K562 (cell line): Measurements from ENCODE around the gene YPEL1. TPM values are rescaled to one million over a fixed set of nuclear protein-coding genes. Genes with fewer than 3 reads are reported as not detected.
A peak's percentile ranks its signal among the peaks of the same experiment; 100 is the strongest.

Source experiments
- ASH1L ChIP-seq: fragments of 450-650 bp; IDR thresholded peaks from 2 replicates; pipeline ENCODE4 v1.6.1; 2018; ENCODE audit warnings: borderline replicate concordance, mild to moderate bottlenecking, low read depth; ENCODE audit not compliant: partially characterized antibody
- BACH1 ChIP-seq: fragments of 200-800 bp; sonication (Bioruptor generic); IDR thresholded peaks from 2 replicates; pipeline ENCODE4 v1.6.1; 2016; ENCODE audit warnings: missing genetic modification characterization, missing compliant biosample characterization
- CBFA2T3 ChIP-seq: fragments of 450-650 bp; IDR thresholded peaks from 2 replicates; pipeline ENCODE4 v1.6.1; 2017
- CBX1 ChIP-seq: sonication (generic); IDR thresholded peaks from 2 replicates; pipeline ENCODE4 v1.6.1; 2016; ENCODE audit warnings: antibody characterized with exemption, low read depth, mild to moderate bottlenecking
- DDX20 ChIP-seq: fragments of 450-650 bp; IDR thresholded peaks from 2 replicates; pipeline ENCODE4 v1.6.1; 2016; ENCODE audit warnings: missing genetic modification characterization, low read depth, mild to moderate bottlenecking, missing compliant biosample characterization, moderate library complexity
- E4F1 ChIP-seq: fragments of 250-450 bp; sonication (Bioruptor Pico); IDR thresholded peaks from 2 replicates; pipeline ENCODE4 v1.5.0; 2021; ENCODE audit warnings: mild to moderate bottlenecking, borderline replicate concordance
- GTF2A2 ChIP-seq: IDR thresholded peaks from 2 replicates; pipeline ENCODE4 v1.6.1; 2016; ENCODE audit warnings: mild to moderate bottlenecking, missing genetic modification characterization, missing compliant biosample characterization
- HOMEZ ChIP-seq: fragments of 250-450 bp; sonication (Bioruptor Pico); IDR thresholded peaks from 2 replicates; pipeline ENCODE4 v1.4.0; 2020; ENCODE audit warnings: mild to moderate bottlenecking, moderate library complexity
- MCM2 ChIP-seq: fragments of 450-650 bp; IDR thresholded peaks from 2 replicates; pipeline ENCODE4 v1.6.1; 2017; ENCODE audit warnings: low read depth, mild to moderate bottlenecking
- RFX5 ChIP-seq: IDR thresholded peaks from 2 replicates; pipeline ENCODE4 v1.6.1; 2011; ENCODE audit warnings: low read depth, mild to moderate bottlenecking, improper control_type of control experiment, low read length
- RUNX1 ChIP-seq: sonication (generic); IDR thresholded peaks from 2 replicates; pipeline ENCODE4 v1.6.1; 2016; ENCODE audit warnings: antibody characterized with exemption, low read depth
- TRIM25 ChIP-seq: fragments of 450-650 bp; IDR thresholded peaks from 2 replicates; pipeline ENCODE4 v1.7.0; 2016; ENCODE audit warnings: borderline replicate concordance
- YY1 ChIP-seq, 3 experiments: IDR thresholded peaks; 2 replicates each; pipeline ENCODE4 v1.6.1; 2011; ENCODE audit warnings: low read length in 2 of 3, mild to moderate bottlenecking in 2 of 3, moderate library complexity in 2 of 3, borderline replicate concordance in 1 of 3, control low read depth in 1 of 3, low read depth in 1 of 3; ENCODE audit not compliant: insufficient read depth in 3 of 3, insufficient replicate concordance in 2 of 3, control insufficient read depth in 1 of 3, insufficient read length in 1 of 3; ENCODE audit errors: extremely low read depth in 1 of 3
- ZBTB7A ChIP-seq: IDR thresholded peaks from 2 replicates; pipeline ENCODE4 v1.6.1; 2011; ENCODE audit warnings: low read depth, mild to moderate bottlenecking, low read length, moderate library complexity, borderline replicate concordance; ENCODE audit not compliant: control insufficient read depth
- ZNF280B ChIP-seq: fragments of 250-450 bp; sonication (Bioruptor Pico); IDR thresholded peaks from 2 replicates; pipeline ENCODE4 v1.5.1; 2021; ENCODE audit warnings: mild to moderate bottlenecking
- ZNF398 ChIP-seq: fragments of 250-450 bp; sonication (Bioruptor Pico); IDR thresholded peaks from 2 replicates; pipeline ENCODE4 v1.8.0; 2021; ENCODE audit warnings: moderate library complexity, mild to moderate bottlenecking, inconsistent platforms
- ZNF551 ChIP-seq: fragments of 250-450 bp; sonication (Bioruptor Pico); IDR thresholded peaks from 2 replicates; pipeline ENCODE4 v1.5.0; 2021; ENCODE audit warnings: mild to moderate bottlenecking, moderate library complexity
- ZNF583 ChIP-seq: fragments of 250-450 bp; sonication (Bioruptor Pico); IDR thresholded peaks from 2 replicates; pipeline ENCODE4 v1.4.0; 2020
- polyA plus RNA-seq, 8 experiments: library from polyadenylated mRNA; depleted of rRNA in 4 of 8; stranded (reverse) in 5 of 8; unstranded in 3 of 8; fragments of >200 nt; fragmentation: Nextera tagmentation in 2 of 8; fragmentation: Illumina TruSeq in 1 of 8; extraction: Ambion mirVana in 2 of 8; extraction: Trizol in 1 of 8; gene quantifications; 2 replicates each; pipeline versions ENCODE4 v1.2.1 to v1.2.3, GENCODE V29; 2011 to 2014; ENCODE audit warnings: inconsistent platforms in 1 of 8, missing spikeins in 1 of 8
- total RNA-seq, 7 experiments: library from RNA; depleted of rRNA in 6 of 7; stranded (reverse); fragments of >200 nt in 6 of 7; fragmentation: Illumina TruSeq in 2 of 7; extraction: Trizol in 2 of 7; gene quantifications; 2 replicates each; pipeline versions ENCODE4 v1.2.1 to v1.2.3, GENCODE V29; 2011 to 2021; ENCODE audit warnings: low replicate concordance in 1 of 7

YPEL1 gene
- total and polyA plus RNA-seq, 9 of the 15 experiments (the other 6 are each of a cell fraction or from before 2014, with no cell fraction given): 0.07 to 2.2 (median 0.46) TPM

GRCh38 chr22:21688706-21689381 is 46.8 kb downstream of the YPEL1 start (continued):
- TF ChIP-seq YY1 (IDR thresholded peaks at IDR 0.05; ENCODE audit: borderline replicate concordance in 1 of 3, control insufficient read depth in 1 of 3, extremely low read depth in 1 of 3, insufficient read depth in 3 of 3, insufficient read length in 1 of 3, insufficient replicate concordance in 2 of 3, low read depth in 1 of 3, low read length in 2 of 3) (peak in 1 of 3 experiments; percentile 9), ZNF583 (CRISPR knock-in tag) (no peak), CBX1 (no peak), MCM2 (no peak), CBFA2T3 (no peak), TRIM25 (no peak), RUNX1 (peak; percentile 49; the same call in 1 of the 2 replicates), GTF2A2 (tag) (no peak), ASH1L (no peak), E4F1 (CRISPR knock-in tag) (no peak), ZNF280B (CRISPR knock-in tag) (no peak), ZNF551 (CRISPR knock-in tag) (no peak), HOMEZ (CRISPR knock-in tag) (0 out of 2 replicates have a peak, but pooled peaks have one; percentile 33), RFX5 (no peak), DDX20 (no peak), ZBTB7A (no peak), ZNF398 (CRISPR knock-in tag) (no peak), BACH1 (tag) (no peak)
